BLaER1 (cell line): ENCODE results near the gene TUSC2.
"Not testable (repeated sequence)": the region's sequence is repeated elsewhere in the genome, so short reads cannot be mapped to it uniquely, and the experiment has no call there.

Experiments used
- H3K27ac ChIP-seq: shearing (Covaris generic); formaldehyde crosslinking; 2 replicates; pipeline ENCODE4 v1.8.1; 2022
- H3K27me3 ChIP-seq: shearing (Covaris generic); formaldehyde crosslinking; 2 replicates; pipeline ENCODE4 v1.8.1; 2022
- H3K36me3 ChIP-seq: shearing (Covaris generic); formaldehyde crosslinking; 2 replicates; pipeline ENCODE4 v1.8.1; 2022
- H3K4me1 ChIP-seq: shearing (Covaris generic); formaldehyde crosslinking; 2 replicates; pipeline ENCODE4 v1.8.1; 2022
- H3K4me2 ChIP-seq: shearing (Covaris generic); formaldehyde crosslinking; 2 replicates; pipeline ENCODE4 v1.8.1; 2022
- H3K4me3 ChIP-seq: shearing (Covaris generic); formaldehyde crosslinking; 2 replicates; pipeline ENCODE4 v1.8.1; 2022
- H3K9ac ChIP-seq: shearing (Covaris generic); formaldehyde crosslinking; 2 replicates; pipeline ENCODE4 v1.8.1; 2022
- H3K9me3 ChIP-seq: shearing (Covaris generic); formaldehyde crosslinking; 2 replicates; pipeline ENCODE4 v1.8.1; 2022
- H4K20me1 ChIP-seq: shearing (Covaris generic); formaldehyde crosslinking; 2 replicates; pipeline ENCODE4 v1.8.1; 2022
- Cebpa-rat ChIP-seq: shearing (Covaris generic); IDR thresholded peaks from 2 replicates; pipeline ENCODE4 v1.8.1; 2022

TUSC2 gene

DNA sequence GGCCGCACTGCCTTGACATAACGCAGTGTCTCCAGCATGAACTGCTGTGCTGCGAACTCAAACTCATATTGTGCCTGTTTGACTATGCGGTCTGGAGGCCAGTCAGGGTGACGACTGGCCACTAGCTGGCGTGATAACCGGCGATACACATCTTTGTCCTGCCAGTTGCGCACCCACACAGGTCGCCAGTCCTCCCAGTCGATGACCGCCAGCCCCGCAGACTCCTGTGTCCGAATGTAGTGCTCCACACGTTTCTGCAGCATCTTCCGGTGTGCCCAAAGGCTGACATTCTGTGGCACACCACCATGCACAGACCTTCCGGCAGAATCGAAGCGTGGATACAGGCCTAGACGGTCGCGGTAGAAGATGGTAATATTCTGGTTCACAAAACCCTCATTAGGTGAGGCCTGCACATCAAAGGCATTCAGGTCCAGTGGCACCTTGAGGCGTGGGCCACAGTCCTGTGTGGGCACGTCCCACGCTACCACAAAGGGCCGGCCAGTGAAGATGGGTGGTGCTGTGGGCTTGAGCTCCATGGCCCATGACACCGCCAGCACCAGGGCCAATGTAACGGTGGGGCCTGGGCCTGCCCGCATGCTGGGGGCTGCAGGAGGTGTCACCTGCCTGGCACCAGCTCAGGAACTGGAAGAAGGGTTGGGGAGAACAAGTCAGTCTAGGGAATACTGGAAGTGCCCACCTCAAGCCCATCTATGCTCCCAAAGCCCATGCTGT, 8.0 kb downstream of the TUSC2 start:
- H3K4me3 ChIP-seq, result peak overlapping the region; percentile 78
- H3K27me3 ChIP-seq, result no peaks in the 10 kb centered on the region
- no peak for TF ChIP-seq Cebpa-rat
- peak overlapping the region; percentile 100 for H3K9ac ChIP-seq
- peaks cover 64% of the 10 kb centered on the region for H3K36me3 ChIP-seq
- peaks cover 43% of the 10 kb centered on the region for H4K20me1 ChIP-seq
- peak overlapping the region; percentile 100 for H3K27ac ChIP-seq
- peaks cover 67% of the 10 kb centered on the region for H3K4me1 ChIP-seq
- peak overlapping the region; percentile 94 for H3K4me2 ChIP-seq
- no peaks in the 10 kb centered on the region for H3K9me3 ChIP-seq

DNA sequence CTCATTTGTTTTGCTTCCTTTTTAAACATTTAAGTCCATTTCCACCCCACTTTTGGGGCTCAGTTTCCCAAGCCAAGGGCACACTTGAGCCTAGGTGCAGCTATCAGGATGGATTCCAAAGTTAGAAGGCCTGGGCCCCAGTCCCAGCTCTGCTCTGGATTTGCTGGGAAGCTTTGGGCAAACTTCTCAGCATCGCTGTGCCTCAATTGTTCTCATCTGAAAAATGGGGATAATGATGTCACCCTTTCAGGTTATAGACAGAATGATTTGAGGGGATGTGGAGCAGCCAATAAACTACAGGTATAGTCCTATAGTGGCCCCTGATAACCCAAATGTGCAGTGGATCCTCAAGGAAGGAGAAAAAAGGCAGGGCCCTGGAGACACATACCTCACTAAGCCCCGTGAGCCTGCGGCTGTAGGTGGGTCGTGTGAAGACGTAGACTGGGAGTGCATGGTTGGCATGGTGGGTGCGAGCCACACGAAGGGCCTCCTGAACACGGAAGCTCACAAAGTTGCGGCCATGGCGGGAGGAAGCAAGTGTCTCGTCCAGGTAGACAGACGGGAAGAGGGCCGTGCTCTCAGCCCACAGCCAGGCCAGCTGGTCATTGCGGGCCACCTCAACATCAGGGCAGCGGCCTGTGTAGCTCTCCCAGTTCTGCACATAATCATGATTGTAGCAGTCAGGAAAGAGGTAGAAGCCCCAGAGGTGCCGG, 8.7 kb downstream of the TUSC2 start:
- Histone ChIP-seq H3K27me3 (no peaks in the 10 kb centered on the region), H3K27ac (0 out of 2 replicates have a peak overlapping the region, but pooled peaks have one; percentile 100), H4K20me1 (peaks cover 48% of the 10 kb centered on the region), H3K4me3 (peak overlapping the region; percentile 78; the same call in 1 of the 2 replicates), H3K9ac (peak overlapping the region; percentile 11; the same call in 1 of the 2 replicates), H3K4me1 (peaks cover 66% of the 10 kb centered on the region), H3K4me2 (peak overlapping the region; percentile 94), H3K9me3 (no peaks in the 10 kb centered on the region), H3K36me3 (peaks cover 66% of the 10 kb centered on the region)
- no peak for TF ChIP-seq Cebpa-rat

DNA sequence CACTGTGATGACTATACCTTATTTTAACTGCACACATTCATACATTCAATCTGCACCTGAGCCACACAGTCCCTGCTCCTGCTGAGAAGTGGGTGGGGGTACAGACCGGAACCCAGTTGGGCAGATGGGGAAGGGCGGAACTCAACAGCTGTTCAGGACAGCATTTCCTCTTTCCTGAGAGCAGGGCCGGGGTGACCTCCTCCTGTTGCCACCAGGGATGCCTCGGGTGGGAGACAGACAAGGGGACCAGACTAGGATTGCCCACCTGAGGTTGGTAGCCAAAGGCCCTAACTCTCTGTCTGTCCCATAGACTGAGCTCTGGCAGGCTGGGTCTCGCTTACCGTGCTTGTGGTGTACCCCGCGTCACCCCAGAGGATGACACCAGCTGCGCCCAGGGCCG, 9.4 kb downstream of the TUSC2 start:
- Histone ChIP-seq H4K20me1 (peaks cover 49% of the 10 kb centered on the region), H3K9ac (peak overlapping the region; percentile 11), H3K4me3 (peak overlapping the region; percentile 11; the same call in 1 of the 2 replicates), H3K4me2 (peak overlapping the region; percentile 94), H3K4me1 (peaks cover 59% of the 10 kb centered on the region), H3K27ac (no peak overlapping the region), H3K9me3 (no peaks in the 10 kb centered on the region), H3K36me3 (peaks cover 61% of the 10 kb centered on the region), H3K27me3 (no peaks in the 10 kb centered on the region)
- no peak for TF ChIP-seq Cebpa-rat

DNA sequence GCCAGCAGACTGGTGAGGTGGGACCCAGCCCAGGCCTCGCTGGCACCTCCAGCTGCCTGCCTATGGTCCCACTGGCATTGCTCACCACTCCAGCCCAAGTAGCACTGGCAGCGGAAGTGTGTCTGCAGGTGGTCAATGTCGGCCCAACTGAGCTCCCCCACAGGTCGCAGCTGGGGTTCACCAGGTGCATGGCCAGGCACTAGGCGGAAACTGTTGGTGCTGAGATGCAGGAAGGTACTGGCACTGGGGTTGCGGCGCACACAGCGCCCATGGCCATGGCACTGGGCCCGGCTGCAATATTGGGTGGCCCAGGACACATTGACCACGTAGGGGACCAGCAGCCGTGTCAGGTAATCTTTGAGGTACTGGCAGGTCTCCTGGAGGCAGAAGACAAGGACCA, 9.9 kb downstream of the TUSC2 start:
- Histone ChIP-seq H3K4me3 (peak overlapping the region; percentile 11; the same call in 1 of the 2 replicates), H3K4me1 (peaks cover 55% of the 10 kb centered on the region), H3K9me3 (no peaks in the 10 kb centered on the region), H3K9ac (peak overlapping the region; percentile 11), H3K27ac (peak overlapping the region; percentile 44; the same call in 1 of the 2 replicates), H3K4me2 (peak overlapping the region; percentile 94), H3K27me3 (no peaks in the 10 kb centered on the region), H4K20me1 (peaks cover 49% of the 10 kb centered on the region), H3K36me3 (peaks cover 58% of the 10 kb centered on the region)
- no peak for TF ChIP-seq Cebpa-rat

DNA sequence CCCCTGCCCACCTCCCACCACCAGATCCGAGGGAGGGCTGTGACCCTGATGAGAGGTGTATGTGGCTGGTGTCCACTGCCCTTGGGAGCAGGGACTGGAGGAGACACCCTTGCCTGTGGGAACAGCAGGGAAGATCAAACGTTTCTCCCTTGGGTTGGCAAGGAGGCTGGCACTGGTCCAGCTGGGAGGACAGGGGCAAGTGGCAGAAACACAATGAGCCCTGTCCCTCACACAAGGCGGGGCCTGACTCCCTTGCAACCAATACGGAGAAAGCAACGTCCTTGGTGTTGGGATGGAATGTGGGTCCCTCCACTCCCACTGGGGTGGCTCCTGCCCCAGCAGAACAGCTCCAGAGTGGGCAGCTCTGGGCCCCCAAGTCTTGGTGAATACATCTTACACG, 10.7 kb downstream of the TUSC2 start:
- Histone ChIP-seq H3K4me1 (peaks cover 46% of the 10 kb centered on the region), H3K9ac (0 out of 2 replicates have a peak overlapping the region, but pooled peaks have one; percentile 11)
- TF ChIP-seq Cebpa-rat, result no peak

DNA sequence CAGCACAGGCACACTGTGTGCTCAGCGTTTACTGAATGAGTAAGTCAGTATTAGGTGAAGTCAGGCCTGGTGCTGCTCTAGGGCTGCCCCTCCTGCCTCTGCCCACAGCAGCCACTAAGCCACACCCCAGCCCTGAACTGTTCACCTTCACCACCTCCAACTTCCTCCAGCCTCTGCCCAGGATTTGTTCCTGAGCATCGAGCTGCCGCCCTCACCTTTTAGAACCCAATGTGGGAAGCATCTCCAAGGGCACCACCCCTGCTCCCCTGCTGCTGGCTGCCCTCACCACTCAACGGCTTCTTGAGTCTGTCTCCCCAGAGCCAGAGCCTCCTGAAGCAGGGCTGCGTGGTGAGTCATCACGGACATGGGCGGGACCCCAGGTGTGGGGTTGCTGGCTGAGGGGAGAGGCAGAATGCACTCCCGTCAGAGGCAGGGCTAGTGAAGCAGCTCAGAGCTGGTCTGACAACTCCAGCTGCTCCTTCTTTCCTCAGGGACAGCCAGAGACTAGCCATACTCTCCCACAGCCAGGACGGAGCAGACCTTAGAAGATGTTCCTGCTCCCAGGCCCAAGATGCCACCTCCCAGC, 11.3 kb downstream of the TUSC2 start:
- H3K27ac ChIP-seq, result peak overlapping the region; percentile 44
- H3K4me3 ChIP-seq, result no peak overlapping the region
- no peak overlapping the region for H3K9ac ChIP-seq
- H3K36me3 ChIP-seq, result peaks cover 58% of the 10 kb centered on the region
- TF ChIP-seq Cebpa-rat, result no peak
- no peak overlapping the region for H3K4me2 ChIP-seq
- H3K27me3 ChIP-seq, result no peaks in the 10 kb centered on the region
- H3K4me1 ChIP-seq, result peaks cover 41% of the 10 kb centered on the region
- peaks cover 49% of the 10 kb centered on the region for H4K20me1 ChIP-seq
- no peaks in the 10 kb centered on the region for H3K9me3 ChIP-seq

More for the DNA sequence above, 10.7 kb downstream of the TUSC2 start:
- Histone ChIP-seq H3K27me3 (no peaks in the 10 kb centered on the region), H3K4me2 (peak overlapping the region; percentile 94), H3K9me3 (no peaks in the 10 kb centered on the region), H3K36me3 (peaks cover 58% of the 10 kb centered on the region), H3K4me3 (no peak overlapping the region), H4K20me1 (peaks cover 49% of the 10 kb centered on the region), H3K27ac (peak overlapping the region; percentile 44)

DNA sequence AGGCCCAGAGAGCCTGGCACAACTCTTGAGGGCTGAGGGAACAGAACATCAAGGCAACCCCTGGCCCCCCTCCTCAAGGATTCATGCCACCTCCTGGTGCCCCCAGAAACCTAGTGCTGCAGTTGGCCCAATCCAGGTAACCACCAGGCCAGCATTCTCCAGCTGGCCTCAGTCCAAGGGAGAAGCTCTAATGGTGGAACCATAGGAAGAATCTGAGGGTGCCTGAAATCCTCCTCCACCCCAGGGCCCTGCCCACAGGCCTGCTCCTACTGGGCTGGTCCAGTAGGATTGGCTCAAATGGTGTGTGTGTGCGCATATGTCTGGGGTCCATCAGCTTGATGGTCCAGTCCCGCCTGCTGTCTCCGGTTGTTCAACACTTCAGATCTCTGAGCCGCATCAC, 13.2 kb downstream of the TUSC2 start:
- Histone ChIP-seq H3K4me1 (peaks cover 33% of the 10 kb centered on the region), H3K4me2 (no peak overlapping the region), H3K27me3 (no peaks in the 10 kb centered on the region), H3K9ac (no peak overlapping the region), H3K4me3 (no peak overlapping the region), H3K27ac (no peak overlapping the region), H3K36me3 (peaks cover 55% of the 10 kb centered on the region), H3K9me3 (peaks cover under 1% of the 10 kb centered on the region), H4K20me1 (peaks cover 42% of the 10 kb centered on the region)
- no peak for TF ChIP-seq Cebpa-rat

DNA sequence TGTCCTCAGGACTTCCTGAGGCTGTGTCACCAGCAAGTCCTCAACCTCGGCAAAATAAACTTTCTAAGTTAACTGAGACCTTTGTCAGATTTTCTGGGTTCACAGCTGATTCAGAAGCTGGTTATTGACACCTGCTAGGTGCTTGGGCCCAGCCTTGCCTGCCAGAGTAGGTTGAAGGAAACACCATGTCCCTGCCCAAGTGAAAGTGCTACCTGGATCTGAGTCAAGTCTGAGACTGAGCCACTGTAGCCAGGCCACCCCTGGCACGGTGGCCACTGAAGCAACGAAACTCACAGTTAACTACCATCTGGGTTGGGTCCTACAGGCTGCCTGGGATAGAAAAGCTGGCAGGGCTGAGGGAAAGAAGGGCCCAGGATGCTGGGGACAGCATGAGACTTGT, 13.7 kb downstream of the TUSC2 start:
- Histone ChIP-seq H3K4me2 (no peak overlapping the region), H4K20me1 (peaks cover 37% of the 10 kb centered on the region), H3K27ac (no peak overlapping the region), H3K4me1 (peaks cover 28% of the 10 kb centered on the region), H3K27me3 (no peaks in the 10 kb centered on the region), H3K9ac (no peak overlapping the region), H3K36me3 (peaks cover 55% of the 10 kb centered on the region), H3K4me3 (no peak overlapping the region), H3K9me3 (peaks cover 6% of the 10 kb centered on the region)
- no peak for TF ChIP-seq Cebpa-rat

DNA sequence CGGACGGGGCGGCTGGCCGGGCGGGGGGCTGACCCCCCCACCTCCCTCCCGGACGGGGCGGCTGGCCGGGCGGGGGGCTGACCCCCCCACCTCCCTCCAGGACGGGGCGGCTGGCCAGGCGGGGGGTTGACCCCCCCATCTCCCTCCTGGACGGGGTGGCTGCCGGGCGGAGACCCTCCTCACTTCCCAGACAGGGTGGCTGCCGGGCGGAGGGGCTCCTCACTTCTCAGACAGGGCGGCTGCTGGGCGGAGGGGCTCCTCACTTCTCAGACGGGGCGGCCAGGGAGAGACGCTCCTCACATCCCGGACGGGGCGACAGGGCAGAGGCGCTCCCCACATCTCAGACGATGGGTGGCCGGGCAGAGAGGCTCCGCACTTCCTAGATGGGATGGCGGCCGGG, 16.0 kb downstream of the TUSC2 start:
- H3K9ac ChIP-seq, H3K4me3 ChIP-seq, H3K27me3 ChIP-seq, H3K4me1 ChIP-seq, H3K27ac ChIP-seq, H3K4me2 ChIP-seq: not testable (repeated sequence)
- Histone ChIP-seq H3K9me3 (peaks cover 29% of the 10 kb centered on the region), H3K36me3 (peaks cover 46% of the 10 kb centered on the region), H4K20me1 (peaks cover 15% of the 10 kb centered on the region)

DNA sequence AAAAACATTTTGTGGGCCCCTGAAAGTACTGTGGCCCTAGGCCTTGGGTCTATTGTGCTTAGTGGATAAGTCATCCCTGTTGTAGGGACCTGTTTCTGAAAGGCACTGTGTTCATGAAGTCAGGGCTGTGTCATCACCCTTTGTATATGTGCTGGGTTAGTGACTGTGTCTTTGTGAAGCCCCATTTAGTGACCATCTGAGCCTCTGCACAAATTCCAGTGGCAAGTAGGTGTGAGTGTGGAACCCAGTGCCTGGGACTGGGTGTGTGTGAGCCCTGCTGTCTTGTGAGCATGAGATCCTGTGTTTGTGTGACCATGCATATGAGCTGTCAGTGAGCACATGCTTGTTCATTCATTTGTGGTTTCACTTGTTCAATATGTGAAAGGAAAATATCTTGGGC, 23.4 kb downstream of the TUSC2 start:
- H3K4me2 ChIP-seq, result no peak overlapping the region
- no peak for TF ChIP-seq Cebpa-rat

More for the DNA sequence above, 23.4 kb downstream of the TUSC2 start:
- no peak overlapping the region for H3K4me3 ChIP-seq
- peaks cover 35% of the 10 kb centered on the region for H3K9me3 ChIP-seq
- H4K20me1 ChIP-seq, result no peaks in the 10 kb centered on the region
- H3K27me3 ChIP-seq, result no peaks in the 10 kb centered on the region
- H3K4me1 ChIP-seq, result peaks cover 9% of the 10 kb centered on the region
- no peak overlapping the region for H3K9ac ChIP-seq
- peaks cover 25% of the 10 kb centered on the region for H3K36me3 ChIP-seq
- no peak overlapping the region for H3K27ac ChIP-seq
